HepG2 (cell line): Measurements from ENCODE around the gene NCKAP5L. TPM values are rescaled to one million over a fixed set of nuclear protein-coding genes. Genes with fewer than 3 reads are reported as not detected.

ENCODE experiments used
- ATAC-seq: fragments of 200-7000 bp; cut with Tn5 transposase; 3 replicates; pipeline ENCODE4 v1.9.1; 2020; ENCODE audit warnings: mild to moderate bottlenecking, moderate library complexity
- BruUV-seq: library from RNA; stranded (reverse); fragments of 400-500 nt; replicated peaks from 2 replicates; lab custom pipeline; 2021; lab: Mats Ljungman, UMichigan
- CTCF ChIA-PET: fragments of 300-600 bp; formaldehyde crosslinking; extraction: SDS; loops from one replicate; lab custom pipeline; 2021; ENCODE audit warnings: low total read pairs, inconsistent platforms, low intra/inter-chr PET ratio; lab: Yijun Ruan, JAX
- POLR2A ChIA-PET: fragments of 350-600 bp; sonication (Branson Sonifier 250); formaldehyde crosslinking; loops from one replicate; lab custom pipeline; 2020; ENCODE audit warnings: antibody characterized with exemption, inconsistent platforms; lab: Yijun Ruan, JAX
- DNase-seq: peaks from one replicate; pipeline ENCODE4 v3.0.0-alpha.2; 2015; ENCODE audit warnings: low spot score
- FAIRE-seq: peaks from 3 replicates; lab custom pipeline; 2011; peaks lifted over from hg19 to GRCh38; lab: Jason Lieb, UNC
- H2AFZ ChIP-seq: one replicate; pipeline ENCODE4 v1.6.1; 2011; ENCODE audit warnings: low read length, inconsistent platforms
- H3K27ac ChIP-seq: fragments of 300-600 bp; 3 replicates; pipeline ENCODE4 v1.8.0; 2011; ENCODE audit warnings: mixed run types, mild to moderate bottlenecking, mixed read lengths, low read length, inconsistent platforms; ENCODE audit not compliant: insufficient read depth; ENCODE audit errors: extremely low read length
- H3K27me3 ChIP-seq, 2 experiments: fragments of 200-600 bp in 1 of 2; 2 replicates in 1 of 2; 3 replicates in 1 of 2; pipeline versions ENCODE4 v1.6.0 to v1.8.0; 2011; ENCODE audit warnings: low read length in 2 of 2, mild to moderate bottlenecking in 2 of 2, moderate library complexity in 2 of 2, inconsistent platforms in 1 of 2; ENCODE audit not compliant: insufficient read depth in 2 of 2, control insufficient read depth in 1 of 2
- H3K36me3 ChIP-seq, 2 experiments: fragments of 200-600 bp in 1 of 2; replicated peaks in 1 of 2; 2 replicates in 1 of 2; 3 replicates in 1 of 2; pipeline versions ENCODE4 v1.5.1 to v1.8.0; 2011; ENCODE audit warnings: low read length in 2 of 2, inconsistent platforms in 1 of 2; ENCODE audit not compliant: insufficient read depth in 2 of 2, control insufficient read depth in 1 of 2
- H3K4me1 ChIP-seq: 2 replicates; pipeline ENCODE4 v1.5.1; 2012; ENCODE audit warnings: low read length, inconsistent platforms; ENCODE audit not compliant: insufficient read depth
- H3K4me2 ChIP-seq: 2 replicates; pipeline ENCODE4 v1.6.0; 2011; ENCODE audit warnings: low read depth, low read length, inconsistent platforms
- H3K4me3 ChIP-seq, 3 experiments: fragments of 200-600 bp in 1 of 3; sonication (generic), shearing (Covaris generic) in 1 of 3; replicated peaks in 1 of 3; 2 replicates each; pipeline ENCODE4 v1.5.1; 2011 to 2016; ENCODE audit warnings: low read length in 3 of 3, inconsistent platforms in 2 of 3, low read depth in 2 of 3, mild to moderate bottlenecking in 2 of 3, control low read depth in 1 of 3, mixed read lengths in 1 of 3; ENCODE audit not compliant: insufficient read depth in 1 of 3
- H3K79me2 ChIP-seq: one replicate; pipeline ENCODE4 v1.6.1; 2011; ENCODE audit warnings: low read length, inconsistent platforms; ENCODE audit not compliant: insufficient read depth
- H3K9ac ChIP-seq: 2 replicates; pipeline ENCODE4 v1.6.0; 2011; ENCODE audit warnings: mild to moderate bottlenecking, low read depth, low read length, inconsistent platforms; ENCODE audit not compliant: insufficient read depth
- H3K9me3 ChIP-seq: 2 replicates; pipeline ENCODE4 v1.5.1; 2012; ENCODE audit warnings: mild to moderate bottlenecking, low read length
- H4K20me1 ChIP-seq: 2 replicates; pipeline ENCODE4 v1.6.0; 2011; ENCODE audit warnings: inconsistent platforms, mild to moderate bottlenecking, low read length, moderate library complexity; ENCODE audit not compliant: insufficient read depth
- DNMT1 ChIP-seq: sonication (generic); formaldehyde crosslinking; IDR thresholded peaks from 2 replicates; pipeline ENCODE4 v1.5.1; 2020; ENCODE audit warnings: mild to moderate bottlenecking, missing genetic modification reagents
- ERF ChIP-seq: IDR thresholded peaks from 2 replicates; pipeline ENCODE4 v1.6.1; 2018; ENCODE audit warnings: missing biosample characterization, missing genetic modification reagents
- FIP1L1 ChIP-seq: fragments of 200-400 bp; formaldehyde crosslinking; IDR thresholded peaks from 2 replicates; pipeline ENCODE4 v1.6.1; 2018; ENCODE audit warnings: low read depth, mild to moderate bottlenecking, low read length, moderate library complexity, borderline replicate concordance; ENCODE audit not compliant: insufficient read depth
- FOXO1 ChIP-seq: sonication (generic); formaldehyde crosslinking; IDR thresholded peaks from 2 replicates; pipeline ENCODE4 v1.4.0; 2020; ENCODE audit warnings: missing genetic modification reagents
- GATA4 ChIP-seq: sonication (generic); IDR thresholded peaks from 2 replicates; pipeline ENCODE4 v1.6.1; 2016; ENCODE audit warnings: antibody characterized with exemption, low read depth, borderline replicate concordance
- MYNN ChIP-seq: sonication (generic); formaldehyde crosslinking; IDR thresholded peaks from 2 replicates; pipeline ENCODE4 v1.4.0; 2020; ENCODE audit warnings: mild to moderate bottlenecking, low read depth, missing genetic modification reagents
- SATB2 ChIP-seq: sonication (generic); formaldehyde crosslinking; IDR thresholded peaks from 2 replicates; pipeline ENCODE4 v1.5.0; 2020; ENCODE audit warnings: missing genetic modification reagents
- SCMH1 ChIP-seq: sonication (generic); formaldehyde crosslinking; IDR thresholded peaks from 2 replicates; pipeline ENCODE4 v1.9.0; 2021; ENCODE audit warnings: missing genetic modification reagents, mild to moderate bottlenecking, borderline replicate concordance
- SRSF1 ChIP-seq: fragments of 200-400 bp; formaldehyde crosslinking; optimal IDR thresholded peaks from 2 replicates; pipeline ENCODE3; 2017; ENCODE audit warnings: mild to moderate bottlenecking, low read depth, low read length, moderate library complexity
- TAF15 ChIP-seq: fragments of 200-400 bp; formaldehyde crosslinking; IDR thresholded peaks from one replicate; pipeline ENCODE4 v1.6.1; 2018; ENCODE audit warnings: mild to moderate bottlenecking, low read depth, low read length; ENCODE audit not compliant: poor library complexity, severe bottlenecking
- ZNF7 ChIP-seq: IDR thresholded peaks from 2 replicates; pipeline ENCODE4 v1.6.1; 2016; ENCODE audit warnings: missing biosample characterization, missing genetic modification reagents
- ZNF749 ChIP-seq: sonication (generic); formaldehyde crosslinking; IDR thresholded peaks from 2 replicates; pipeline ENCODE4 v1.8.0; 2022; ENCODE audit warnings: mild to moderate bottlenecking, missing genetic modification reagents, moderate library complexity, borderline replicate concordance
- ZNF781 ChIP-seq: sonication (generic); formaldehyde crosslinking; IDR thresholded peaks from 2 replicates; pipeline ENCODE4 v1.5.1; 2020; ENCODE audit warnings: borderline replicate concordance, mild to moderate bottlenecking, missing genetic modification reagents; ENCODE audit errors: not compliant biosample characterization
- WGBS: methylation state at CpG from one replicate; pipeline ENCODE4 v1.1.6; 2017; ENCODE audit warnings: low lambda C conversion rate; 5-methylcytosine and 5-hydroxymethylcytosine counted together
- in situ Hi-C: cut with HindIII; loops from 2 replicates; pipeline ENCODE4 v1.10.0; 2017; ENCODE audit warnings: low pct_unique_long_range_greater_than_20kb; ENCODE audit not compliant: extremely low pct_ligation_motif_present
- intact Hi-C: fragments of 100-400 bp; cut with micrococcal nuclease; formaldehyde crosslinking; loops from one replicate; pipeline ENCODE4 v1.10.0; 2022; ENCODE audit not compliant: unreplicated experiment
- polyA plus RNA-seq, 8 experiments: library from polyadenylated mRNA; depleted of rRNA in 3 of 8; stranded (reverse) in 7 of 8; unstranded in 1 of 8; fragments of >200 nt; fragmentation: Illumina TruSeq in 4 of 8; extraction: Trizol in 4 of 8; gene quantifications; 2 replicates each; pipeline versions ENCODE4 v1.2.1 to v1.2.3, GENCODE V29; 2011 to 2016; ENCODE audit warnings: low read depth in 4 of 8, missing spikeins in 1 of 8, mixed read lengths in 1 of 8; ENCODE audit not compliant: insufficient read depth in 1 of 8
- total RNA-seq, 5 experiments: library from RNA; depleted of rRNA; stranded (reverse); fragments of >200 nt; fragmentation: Illumina TruSeq; extraction: Trizol; gene quantifications; 2 replicates each; pipeline ENCODE4 v1.2.3, GENCODE V29; 2016; ENCODE audit warnings: low read depth in 1 of 5
- TF ChIP-seq, protein P1 (sequence below): sonication (generic); formaldehyde crosslinking; IDR thresholded peaks from 2 replicates; pipeline ENCODE4 v1.8.0; 2022; ENCODE audit warnings: missing genetic modification reagents, mild to moderate bottlenecking, moderate library complexity, borderline replicate concordance
- TF ChIP-seq, protein P2 (sequence below): sonication (generic); formaldehyde crosslinking; IDR thresholded peaks from 2 replicates; pipeline ENCODE4 v1.4.0; 2020; ENCODE audit warnings: missing genetic modification reagents

NCKAP5L gene
- total and polyA plus RNA-seq, 2 of the 13 experiments (the other 11 are each of a cell fraction or from before 2014, with no cell fraction given) = 4.1 to 9.0 TPM

DNA sequence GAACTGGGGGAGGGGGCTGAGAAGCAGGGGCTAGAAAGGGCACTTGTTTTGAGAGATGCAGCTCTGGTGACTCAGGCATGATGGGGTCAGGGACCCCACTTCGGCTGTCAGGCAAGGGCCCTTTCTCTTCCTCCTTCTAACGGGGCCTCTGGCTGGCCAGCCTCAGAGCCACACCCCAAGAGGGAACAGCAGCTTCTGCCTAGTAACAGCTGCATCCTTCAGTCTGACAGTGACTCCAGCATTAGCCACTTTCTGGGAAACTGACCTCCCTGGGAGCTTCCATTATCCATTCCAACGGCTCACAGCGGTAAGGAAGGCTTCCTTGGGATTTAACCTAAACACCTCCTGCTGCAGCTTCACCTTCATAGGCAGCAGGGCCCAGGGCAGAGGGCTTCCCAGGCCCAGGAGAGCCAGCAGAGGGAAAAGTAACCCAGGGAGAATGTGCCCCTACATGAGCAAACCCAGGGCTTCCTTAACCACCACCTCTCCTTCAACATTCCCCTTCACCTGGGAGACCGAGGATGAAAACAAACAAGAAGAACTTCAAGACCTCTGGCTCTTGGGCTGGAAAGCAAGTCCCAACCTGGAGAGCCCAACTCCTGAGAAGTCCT lies 2.7 kb downstream of the NCKAP5L start:
- DNase-seq (no peak), ATAC-seq (no peak), FAIRE-seq (no peak)
- ChIA-PET CTCF (no interaction called here), POLR2A (interaction anchor here (1.6 kb wide), 1 partner anchor 84 kb away, joined by 5 read pairs; the partner anchor contains the start of gene TMBIM6)
- no peak overlapping the region for H3K27ac ChIP-seq
- peak overlapping the region; percentile 7; the same call in 1 of the 2 replicates for H3K9ac ChIP-seq
- WGBS = 96% methylated on average over 4 of the region's 5 CpGs
- H3K9me3 ChIP-seq = no peaks in the 10 kb centered on the region
- no peak overlapping the region for H3K4me2 ChIP-seq
- no peak overlapping the region for H3K4me3 ChIP-seq
- intact Hi-C loops = no loop called here
- in situ Hi-C loops = loop anchor here (5.0 kb wide), 1 partner anchor 33 kb away; no protein-coding TSS in a partner anchor
- no peaks in the 10 kb centered on the region; a peak in 1 of 5 replicates for H3K27me3 ChIP-seq
- H3K36me3 ChIP-seq = peaks cover 0 to 4% of the 10 kb centered on the region in 2 experiments; a peak in 1 of 5 replicates
- H3K79me2 ChIP-seq = peaks cover 30% of the 10 kb centered on the region
- BruUV-seq = no TSS peak
- H4K20me1 ChIP-seq = peaks cover 13% of the 10 kb centered on the region
- no peak overlapping the region for H2AFZ ChIP-seq
- H3K4me1 ChIP-seq = peaks cover 64% of the 10 kb centered on the region
- no peak for TF ChIP-seq FOXO1 (CRISPR knock-in tag)
- no peak for TF ChIP-seq TAF15
- no peak for TF ChIP-seq FIP1L1

DNA sequence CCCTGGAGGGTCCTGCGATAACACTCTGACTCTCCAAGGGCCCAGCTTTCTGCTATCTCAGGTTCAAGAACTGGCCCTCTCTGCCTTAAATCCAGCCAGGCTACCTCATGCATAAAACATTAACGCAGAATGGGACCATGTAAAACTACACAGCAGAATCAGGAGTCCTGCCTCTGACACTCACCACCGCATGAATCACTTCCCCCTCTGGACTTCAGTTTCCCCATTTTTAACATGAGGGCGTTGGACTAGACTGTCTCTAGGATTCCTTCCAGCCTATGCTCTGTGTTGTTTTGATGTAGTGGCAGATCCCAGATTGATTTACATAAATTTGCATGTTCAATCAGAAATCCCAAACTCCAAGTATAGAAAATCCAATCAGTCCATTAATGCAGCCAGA lies 3.3 kb downstream of the NCKAP5L start:
- BruUV-seq = no TSS peak
- intact Hi-C loops (no loop called here), in situ Hi-C loops (loop anchor here (5.0 kb wide), 1 partner anchor 33 kb away; no protein-coding TSS in a partner anchor)
- ChIA-PET POLR2A (no interaction called here), CTCF (no interaction called here)
- Histone ChIP-seq H3K9me3 (no peaks in the 10 kb centered on the region), H3K27ac (no peak overlapping the region), H3K79me2 (peaks cover 30% of the 10 kb centered on the region), H3K27me3 (no peaks in the 10 kb centered on the region; a peak in 1 of 5 replicates), H2AFZ (no peak overlapping the region), H3K4me3 (no peak overlapping the region), H4K20me1 (peaks cover 13% of the 10 kb centered on the region), H3K4me2 (no peak overlapping the region), H3K9ac (no peak overlapping the region), H3K4me1 (peaks cover 64% of the 10 kb centered on the region), H3K36me3 (peaks cover 0 to 4% of the 10 kb centered on the region in 2 experiments; a peak in 1 of 5 replicates)
- TF ChIP-seq SCMH1 (CRISPR knock-in tag) = no peak
- no peak for TF ChIP-seq MYNN (CRISPR knock-in tag)
- TF ChIP-seq ZNF781 (CRISPR knock-in tag) = no peak
- TF ChIP-seq, protein P1, sequence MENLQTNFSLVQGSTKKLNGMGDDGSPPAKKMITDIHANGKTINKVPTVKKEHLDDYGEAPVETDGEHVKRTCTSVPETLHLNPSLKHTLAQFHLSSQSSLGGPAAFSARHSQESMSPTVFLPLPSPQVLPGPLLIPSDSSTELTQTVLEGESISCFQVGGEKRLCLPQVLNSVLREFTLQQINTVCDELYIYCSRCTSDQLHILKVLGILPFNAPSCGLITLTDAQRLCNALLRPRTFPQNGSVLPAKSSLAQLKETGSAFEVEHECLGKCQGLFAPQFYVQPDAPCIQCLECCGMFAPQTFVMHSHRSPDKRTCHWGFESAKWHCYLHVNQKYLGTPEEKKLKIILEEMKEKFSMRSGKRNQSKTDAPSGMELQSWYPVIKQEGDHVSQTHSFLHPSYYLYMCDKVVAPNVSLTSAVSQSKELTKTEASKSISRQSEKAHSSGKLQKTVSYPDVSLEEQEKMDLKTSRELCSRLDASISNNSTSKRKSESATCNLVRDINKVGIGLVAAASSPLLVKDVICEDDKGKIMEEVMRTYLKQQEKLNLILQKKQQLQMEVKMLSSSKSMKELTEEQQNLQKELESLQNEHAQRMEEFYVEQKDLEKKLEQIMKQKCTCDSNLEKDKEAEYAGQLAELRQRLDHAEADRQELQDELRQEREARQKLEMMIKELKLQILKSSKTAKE (CRISPR knock-in tag) = no peak
- no peak for TF ChIP-seq ZNF7 (CRISPR knock-in tag)
- no peak for TF ChIP-seq DNMT1 (CRISPR knock-in tag)
- TF ChIP-seq, protein P2, sequence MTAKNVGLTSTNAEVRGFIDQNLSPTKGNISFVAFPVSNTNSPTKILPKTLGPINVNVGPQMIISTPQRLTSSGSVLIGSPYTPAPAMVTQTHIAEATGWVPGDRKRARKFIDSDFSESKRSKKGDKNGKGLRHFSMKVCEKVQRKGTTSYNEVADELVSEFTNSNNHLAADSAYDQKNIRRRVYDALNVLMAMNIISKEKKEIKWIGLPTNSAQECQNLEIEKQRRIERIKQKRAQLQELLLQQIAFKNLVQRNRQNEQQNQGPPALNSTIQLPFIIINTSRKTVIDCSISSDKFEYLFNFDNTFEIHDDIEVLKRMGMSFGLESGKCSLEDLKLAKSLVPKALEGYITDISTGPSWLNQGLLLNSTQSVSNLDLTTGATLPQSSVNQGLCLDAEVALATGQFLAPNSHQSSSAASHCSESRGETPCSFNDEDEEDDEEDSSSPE (CRISPR knock-in tag) = no peak
- TF ChIP-seq GATA4 = no peak
- no peak for TF ChIP-seq ZNF749 (CRISPR knock-in tag)
- TF ChIP-seq SATB2 (CRISPR knock-in tag) = no peak
- TF ChIP-seq SRSF1 = no peak
- TF ChIP-seq ERF (CRISPR knock-in tag) = no peak
- FAIRE-seq = no peak
- WGBS = 99% methylated on average over 4 of the region's 4 CpGs
- DNase-seq = no peak
- no peak for ATAC-seq
